ENCODE results near the gene INSL6.

Gene INSL6

DNA sequence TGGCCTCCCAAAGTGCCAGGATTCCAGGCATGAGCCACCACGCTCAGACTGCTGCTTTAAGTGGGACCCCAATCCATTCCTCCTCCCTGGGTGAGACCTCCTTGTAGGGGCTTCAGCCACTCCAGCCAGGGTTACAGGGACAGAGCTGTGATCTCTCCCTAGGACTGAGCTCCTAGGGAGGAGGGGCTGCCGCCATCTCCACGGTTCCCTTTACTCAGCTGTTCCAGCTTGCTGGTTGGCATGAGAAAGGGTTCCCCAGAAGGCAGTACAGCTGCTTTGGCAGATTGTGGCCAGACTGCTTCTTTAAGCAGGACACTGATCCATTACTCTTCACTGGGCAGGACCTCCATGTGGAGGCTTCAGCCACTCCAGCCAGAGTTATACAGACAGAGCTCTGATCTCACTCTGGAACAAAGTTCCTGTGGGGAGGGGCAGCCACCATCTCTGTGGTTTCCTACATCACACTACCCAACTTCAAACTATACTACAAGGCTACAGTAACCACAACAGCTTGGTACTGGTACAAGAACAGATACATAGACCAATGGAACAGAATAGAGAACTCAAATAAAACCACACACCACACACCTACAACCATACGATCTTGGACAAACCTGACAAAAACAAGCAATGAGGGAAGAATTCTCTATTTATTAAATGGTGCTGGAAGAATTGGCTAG is 7.2 kb downstream of the INSL6 start:
- H3K9me3 ChIP-seq (ENCODE audit: control insufficient read depth, low read depth, low read length): no peaks in the 10 kb centered on the region
- H3K36me3 ChIP-seq (ENCODE audit: control insufficient read depth, low read depth, low read length): no peaks in the 10 kb centered on the region
- H3K4me3 ChIP-seq (ENCODE audit: low read length): no peak overlapping the region
- H3K9ac ChIP-seq (ENCODE audit: low read length): no peak overlapping the region
- H3K4me1 ChIP-seq (ENCODE audit: control insufficient read depth, low read depth, low read length): no peaks in the 10 kb centered on the region
- H3K27ac ChIP-seq (ENCODE audit: low read length): no peak overlapping the region
- no peaks in the 10 kb centered on the region for H3K27me3 ChIP-seq (ENCODE audit: control insufficient read depth, insufficient read depth, low read length)

DNA sequence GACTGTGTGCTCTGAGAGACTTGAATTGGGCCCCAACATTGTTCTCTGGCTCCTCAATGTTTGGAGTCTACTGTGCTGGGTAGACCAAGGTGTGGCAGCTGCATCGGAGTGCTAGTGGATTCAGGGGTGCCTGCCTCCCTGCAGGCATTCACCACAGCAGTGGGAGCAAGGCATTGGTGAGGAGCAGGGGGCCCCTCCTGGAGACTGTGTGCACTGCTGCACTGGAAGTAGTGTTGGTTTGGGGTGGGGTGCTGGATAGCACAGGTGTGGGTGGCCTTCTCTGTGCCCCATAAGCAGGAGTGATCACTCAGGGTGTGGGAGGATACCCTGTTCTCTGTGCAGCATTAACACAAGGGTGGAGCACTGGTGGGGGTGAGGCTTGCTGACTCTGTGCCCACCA is 39.2 kb downstream of the INSL6 start:
- no peaks in the 10 kb centered on the region for H3K27me3 ChIP-seq (ENCODE audit: control insufficient read depth, insufficient read depth, low read length)
- no peaks in the 10 kb centered on the region for H3K9me3 ChIP-seq (ENCODE audit: control insufficient read depth, low read depth, low read length)
- H3K4me1 ChIP-seq (ENCODE audit: control insufficient read depth, low read depth, low read length): no peaks in the 10 kb centered on the region
- no peak overlapping the region for H3K9ac ChIP-seq (ENCODE audit: low read length)
- H3K4me3 ChIP-seq (ENCODE audit: low read length): no peak overlapping the region
- no peak overlapping the region for H3K27ac ChIP-seq (ENCODE audit: low read length)
- H3K36me3 ChIP-seq (ENCODE audit: control insufficient read depth, low read depth, low read length): no peaks in the 10 kb centered on the region

- Histone ChIP-seq H3K9me3 (ENCODE audit: control insufficient read depth, low read depth, low read length) (no peaks in the 10 kb centered on the region), H3K4me3 (ENCODE audit: low read length) (no peak overlapping the region), H3K4me1 (ENCODE audit: control insufficient read depth, low read depth, low read length) (no peaks in the 10 kb centered on the region)
Measured at GRCh38 chr9:5144217-5144616, 41.2 kb downstream of the INSL6 start.

GRCh38 chr9:5140151-5140550 is 45.3 kb downstream of the INSL6 start:
- no peaks in the 10 kb centered on the region for H3K36me3 ChIP-seq (ENCODE audit: control insufficient read depth, low read depth, low read length)
- H3K9ac ChIP-seq (ENCODE audit: low read length): no peak overlapping the region
- no peaks in the 10 kb centered on the region for H3K9me3 ChIP-seq (ENCODE audit: control insufficient read depth, low read depth, low read length)
- no peaks in the 10 kb centered on the region for H3K4me1 ChIP-seq (ENCODE audit: control insufficient read depth, low read depth, low read length)
- H3K27me3 ChIP-seq (ENCODE audit: control insufficient read depth, insufficient read depth, low read length): no peaks in the 10 kb centered on the region
- no peak overlapping the region for H3K4me3 ChIP-seq (ENCODE audit: low read length)
- no peak overlapping the region for H3K27ac ChIP-seq (ENCODE audit: low read length)

More at GRCh38 chr9:5144217-5144616, 41.2 kb downstream of the INSL6 start:
- H3K36me3 ChIP-seq (ENCODE audit: control insufficient read depth, low read depth, low read length): no peaks in the 10 kb centered on the region
- no peak overlapping the region for H3K27ac ChIP-seq (ENCODE audit: low read length)
- H3K27me3 ChIP-seq (ENCODE audit: control insufficient read depth, insufficient read depth, low read length): no peaks in the 10 kb centered on the region
- H3K9ac ChIP-seq (ENCODE audit: low read length): no peak overlapping the region

DNA sequence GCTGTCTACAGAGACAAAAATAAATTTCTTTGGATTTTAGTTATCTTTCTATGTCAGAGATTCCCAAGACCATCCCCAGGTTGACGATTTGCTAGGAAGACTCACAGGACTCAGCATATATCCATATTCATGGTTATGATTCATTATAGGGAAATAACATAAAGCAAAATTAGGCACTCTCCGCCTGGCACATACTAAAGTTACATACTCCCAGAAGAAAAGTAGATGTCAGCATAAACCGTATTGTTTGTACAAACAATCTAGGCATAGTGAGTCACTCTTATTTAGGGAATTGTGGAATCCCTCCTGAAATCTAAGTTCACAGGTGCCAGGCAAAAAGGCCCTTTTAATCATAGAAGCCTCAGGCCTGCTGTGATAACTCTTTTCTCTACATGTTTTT is 62.9 kb downstream of the INSL6 start:
- no peak overlapping the region for H3K9ac ChIP-seq (ENCODE audit: low read length)
- H3K27me3 ChIP-seq (ENCODE audit: control insufficient read depth, insufficient read depth, low read length): no peaks in the 10 kb centered on the region
- no peaks in the 10 kb centered on the region for H3K36me3 ChIP-seq (ENCODE audit: control insufficient read depth, low read depth, low read length)
- no peaks in the 10 kb centered on the region for H3K4me1 ChIP-seq (ENCODE audit: control insufficient read depth, low read depth, low read length)
- no peak overlapping the region for H3K27ac ChIP-seq (ENCODE audit: low read length)
- no peaks in the 10 kb centered on the region for H3K9me3 ChIP-seq (ENCODE audit: control insufficient read depth, low read depth, low read length)
- no peak overlapping the region for H3K4me3 ChIP-seq (ENCODE audit: low read length)

DNA sequence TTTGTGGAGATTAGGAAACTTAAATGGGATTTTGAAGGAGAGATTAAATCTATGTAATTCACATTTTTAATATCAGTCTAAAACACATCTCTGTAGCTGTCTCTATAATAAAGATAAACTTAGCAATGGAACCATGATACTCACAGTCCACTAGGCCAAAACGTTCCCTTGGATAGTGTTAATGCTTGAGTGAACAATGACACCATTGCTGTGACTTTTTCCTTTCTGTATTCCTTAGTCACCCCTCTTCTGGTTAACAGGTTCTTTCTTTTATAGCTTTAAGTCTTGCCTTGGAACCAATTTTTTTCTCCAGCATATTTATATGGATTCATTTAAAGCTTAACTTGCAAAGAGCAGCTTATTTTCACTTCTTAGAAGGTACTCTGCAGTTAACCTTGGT is 63.3 kb downstream of the INSL6 start:
- Histone ChIP-seq H3K9ac (ENCODE audit: low read length) (no peak overlapping the region), H3K36me3 (ENCODE audit: control insufficient read depth, low read depth, low read length) (no peaks in the 10 kb centered on the region), H3K9me3 (ENCODE audit: control insufficient read depth, low read depth, low read length) (no peaks in the 10 kb centered on the region), H3K4me3 (ENCODE audit: low read length) (no peak overlapping the region), H3K27ac (ENCODE audit: low read length) (no peak overlapping the region), H3K27me3 (ENCODE audit: control insufficient read depth, insufficient read depth, low read length) (no peaks in the 10 kb centered on the region), H3K4me1 (ENCODE audit: control insufficient read depth, low read depth, low read length) (no peaks in the 10 kb centered on the region)

- Histone ChIP-seq H3K27ac (ENCODE audit: low read length) (no peak overlapping the region), H3K9ac (ENCODE audit: low read length) (no peak overlapping the region), H3K4me3 (ENCODE audit: low read length) (no peak overlapping the region), H3K36me3 (ENCODE audit: control insufficient read depth, low read depth, low read length) (no peaks in the 10 kb centered on the region), H3K4me1 (ENCODE audit: control insufficient read depth, low read depth, low read length) (no peaks in the 10 kb centered on the region), H3K27me3 (ENCODE audit: control insufficient read depth, insufficient read depth, low read length) (no peaks in the 10 kb centered on the region), H3K9me3 (ENCODE audit: control insufficient read depth, low read depth, low read length) (no peaks in the 10 kb centered on the region)
Measured at GRCh38 chr9:5113994-5114748, 71.3 kb downstream of the INSL6 start.

Measured in iPS-18a (cell line).